ENCODE measurements around the gene CABP7. TPM values are rescaled to one million over a fixed set of nuclear protein-coding genes. Genes with fewer than 3 reads are reported as not detected.

The CABP7 gene
- total and polyA plus RNA-seq, 2 of the 13 experiments (the other 11 are each of a cell fraction or from before 2014, with no cell fraction given), result 0.08 TPM; not detected in 1

DNA sequence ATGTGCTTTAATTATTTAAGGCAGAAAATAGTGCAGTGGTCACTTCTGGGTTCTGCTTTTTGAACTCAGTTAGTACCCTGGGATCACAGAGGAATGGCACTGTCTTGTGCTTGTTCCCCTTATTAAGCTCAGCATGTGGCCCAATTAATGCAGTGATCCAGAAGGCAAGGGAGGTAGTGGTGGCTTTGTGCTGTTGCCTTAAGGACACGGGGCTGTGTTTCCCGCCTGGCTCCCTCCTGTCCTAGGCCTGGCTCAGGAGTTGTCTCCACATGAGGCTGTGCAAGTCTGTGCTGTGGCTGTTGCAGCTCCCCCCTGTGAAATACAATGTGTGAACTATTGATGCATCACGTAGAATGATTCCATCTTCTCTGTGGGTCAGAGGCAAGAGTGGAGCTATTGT, 49.2 kb upstream of the CABP7 start:
- no peak overlapping the region for H3K4me3 ChIP-seq (replicated peaks in 1 of 3; ENCODE audit: insufficient read depth in 1 of 3, low read depth in 2 of 3, low read length in 3 of 3)
- TF ChIP-seq, protein P1, sequence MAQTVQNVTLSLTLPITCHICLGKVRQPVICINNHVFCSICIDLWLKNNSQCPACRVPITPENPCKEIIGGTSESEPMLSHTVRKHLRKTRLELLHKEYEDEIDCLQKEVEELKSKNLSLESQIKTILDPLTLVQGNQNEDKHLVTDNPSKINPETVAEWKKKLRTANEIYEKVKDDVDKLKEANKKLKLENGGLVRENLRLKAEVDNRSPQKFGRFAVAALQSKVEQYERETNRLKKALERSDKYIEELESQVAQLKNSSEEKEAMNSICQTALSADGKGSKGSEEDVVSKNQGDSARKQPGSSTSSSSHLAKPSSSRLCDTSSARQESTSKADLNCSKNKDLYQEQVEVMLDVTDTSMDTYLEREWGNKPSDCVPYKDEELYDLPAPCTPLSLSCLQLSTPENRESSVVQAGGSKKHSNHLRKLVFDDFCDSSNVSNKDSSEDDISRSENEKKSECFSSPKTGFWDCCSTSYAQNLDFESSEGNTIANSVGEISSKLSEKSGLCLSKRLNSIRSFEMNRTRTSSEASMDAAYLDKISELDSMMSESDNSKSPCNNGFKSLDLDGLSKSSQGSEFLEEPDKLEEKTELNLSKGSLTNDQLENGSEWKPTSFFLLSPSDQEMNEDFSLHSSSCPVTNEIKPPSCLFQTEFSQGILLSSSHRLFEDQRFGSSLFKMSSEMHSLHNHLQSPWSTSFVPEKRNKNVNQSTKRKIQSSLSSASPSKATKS (CRISPR knock-in tag; IDR thresholded peaks at IDR 0.05), result no peak
- no peak for TF ChIP-seq ZNF878 (CRISPR knock-in tag; IDR thresholded peaks at IDR 0.05)
- TF ChIP-seq SSRP1 (CRISPR knock-in tag; IDR thresholded peaks at IDR 0.05), result no peak
- no peak for TF ChIP-seq ZNF460 (CRISPR knock-in tag; IDR thresholded peaks at IDR 0.05; ENCODE audit: borderline replicate concordance)
- no peak for TF ChIP-seq ZNF609 (CRISPR knock-in tag; IDR thresholded peaks at IDR 0.05; ENCODE audit: borderline replicate concordance)
- no peak for TF ChIP-seq ZBTB20 (CRISPR knock-in tag; IDR thresholded peaks at IDR 0.05; ENCODE audit: borderline replicate concordance, low read depth)
- TF ChIP-seq, protein P2, sequence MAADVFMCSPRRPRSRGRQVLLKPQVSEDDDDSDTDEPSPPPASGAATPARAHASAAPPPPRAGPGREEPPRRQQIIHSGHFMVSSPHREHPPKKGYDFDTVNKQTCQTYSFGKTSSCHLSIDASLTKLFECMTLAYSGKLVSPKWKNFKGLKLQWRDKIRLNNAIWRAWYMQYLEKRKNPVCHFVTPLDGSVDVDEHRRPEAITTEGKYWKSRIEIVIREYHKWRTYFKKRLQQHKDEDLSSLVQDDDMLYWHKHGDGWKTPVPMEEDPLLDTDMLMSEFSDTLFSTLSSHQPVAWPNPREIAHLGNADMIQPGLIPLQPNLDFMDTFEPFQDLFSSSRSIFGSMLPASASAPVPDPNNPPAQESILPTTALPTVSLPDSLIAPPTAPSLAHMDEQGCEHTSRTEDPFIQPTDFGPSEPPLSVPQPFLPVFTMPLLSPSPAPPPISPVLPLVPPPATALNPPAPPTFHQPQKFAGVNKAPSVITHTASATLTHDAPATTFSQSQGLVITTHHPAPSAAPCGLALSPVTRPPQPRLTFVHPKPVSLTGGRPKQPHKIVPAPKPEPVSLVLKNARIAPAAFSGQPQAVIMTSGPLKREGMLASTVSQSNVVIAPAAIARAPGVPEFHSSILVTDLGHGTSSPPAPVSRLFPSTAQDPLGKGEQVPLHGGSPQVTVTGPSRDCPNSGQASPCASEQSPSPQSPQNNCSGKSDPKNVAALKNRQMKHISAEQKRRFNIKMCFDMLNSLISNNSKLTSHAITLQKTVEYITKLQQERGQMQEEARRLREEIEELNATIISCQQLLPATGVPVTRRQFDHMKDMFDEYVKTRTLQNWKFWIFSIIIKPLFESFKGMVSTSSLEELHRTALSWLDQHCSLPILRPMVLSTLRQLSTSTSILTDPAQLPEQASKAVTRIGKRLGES (CRISPR knock-in tag; IDR thresholded peaks at IDR 0.05; ENCODE audit: borderline replicate concordance), result no peak
- TF ChIP-seq CBX2 (IDR thresholded peaks at IDR 0.05; ENCODE audit: low read depth, low read length), result no peak
- TF ChIP-seq CBX2 (CRISPR knock-in tag; IDR thresholded peaks at IDR 0.05; ENCODE audit: low read depth), result no peak
- no peak for TF ChIP-seq NCOA2 (CRISPR knock-in tag; IDR thresholded peaks at IDR 0.05)
- no peak overlapping the region for H3K4me2 ChIP-seq (ENCODE audit: low read depth, low read length)
- in situ Hi-C loops (cut with HindIII; ENCODE audit: extremely low pct_ligation_motif_present, low pct_unique_long_range_greater_than_20kb), result no loop called here
- H3K36me3 ChIP-seq (replicated peaks in 1 of 2; ENCODE audit: control insufficient read depth in 1 of 2, insufficient read depth in 2 of 2, low read length in 2 of 2), result peaks cover 31 to 59% of the 10 kb centered on the region in 2 experiments
- no peaks in the 10 kb centered on the region; a peak in 1 of 5 replicates for H3K27me3 ChIP-seq (ENCODE audit: control insufficient read depth in 1 of 2, insufficient read depth in 2 of 2, low read length in 2 of 2)
- DNase-seq (ENCODE audit: low spot score), result no peak
- ChIA-PET POLR2A (no interaction called here), CTCF (ENCODE audit: low intra/inter-chr PET ratio, low total read pairs) (no interaction called here)
- H3K79me2 ChIP-seq (ENCODE audit: insufficient read depth, low read length), result no peaks in the 10 kb centered on the region
- BruUV-seq (replicated peaks), result no TSS peak
- intact Hi-C loops (cut with micrococcal nuclease; ENCODE audit: unreplicated experiment), result no loop called here
- H3K27ac ChIP-seq (ENCODE audit: extremely low read length, insufficient read depth, low read length), result no peak overlapping the region
- no peaks in the 10 kb centered on the region for H3K9me3 ChIP-seq (ENCODE audit: low read length)
- no peak for ATAC-seq
- FAIRE-seq, result no peak
- 90% methylated on average over 3 of the region's 3 CpGs for WGBS (ENCODE audit: low lambda C conversion rate)
- no peak overlapping the region for H3K9ac ChIP-seq (ENCODE audit: insufficient read depth, low read depth, low read length)
- no peaks in the 10 kb centered on the region for H3K4me1 ChIP-seq (ENCODE audit: insufficient read depth, low read length)
- no peaks in the 10 kb centered on the region for H4K20me1 ChIP-seq (ENCODE audit: insufficient read depth, low read length)
- no peak overlapping the region for H2AFZ ChIP-seq (ENCODE audit: low read length)
